NT2/D1 (cell line): Measurements from ENCODE around the gene NEUROG3.

Experiments
- SUZ12 ChIP-seq: IDR thresholded peaks from 2 replicates; pipeline ENCODE4 v1.6.1; 2011; ENCODE audit not compliant: insufficient read length, insufficient read depth; ENCODE audit errors: extremely low read depth
- YY1 ChIP-seq: IDR thresholded peaks from 2 replicates; pipeline ENCODE4 v1.6.1; 2011; ENCODE audit not compliant: insufficient read length, insufficient read depth
- ZNF274 ChIP-seq: IDR thresholded peaks from 2 replicates; pipeline ENCODE4 v1.6.1; 2011; ENCODE audit warnings: mild to moderate bottlenecking, low read depth, low read length

DNA sequence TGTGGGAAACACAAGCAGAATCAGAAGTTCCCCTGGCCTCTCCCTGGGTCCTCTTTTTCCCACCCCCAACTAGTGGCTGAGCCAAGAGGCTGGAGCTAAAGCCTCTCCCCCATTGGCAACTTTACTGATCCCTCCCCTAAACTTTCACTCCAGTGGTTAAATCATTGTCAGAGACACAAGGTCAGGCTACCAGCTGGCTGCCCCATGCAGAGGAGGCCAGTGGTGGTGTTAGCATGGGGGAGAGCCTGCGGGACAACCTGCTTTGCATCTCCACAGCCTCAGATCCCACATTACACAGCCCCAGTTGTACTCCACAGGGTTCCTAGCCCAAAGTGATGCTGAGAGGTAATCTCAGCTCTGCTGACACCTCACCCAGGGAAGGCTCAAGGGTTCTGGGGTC is 21.0 kb downstream of the NEUROG3 start:
- TF ChIP-seq YY1, result no peak
- TF ChIP-seq ZNF274, result no peak
- no peak for TF ChIP-seq SUZ12
